Stimulated activated CD4-positive, alpha-beta T cell treated with anti-CD3 and anti-CD28 coated beads, Interleukin-15, amount 100 ng/mL, for 24 hours (primary cell): ENCODE results near the gene GALR3.
A peak's percentile ranks its signal among the peaks of the same experiment; 100 is the strongest.

Source experiments
- DNase-seq: peaks from one replicate; pipeline ENCODE4 v3.0.0-alpha.2; 2020

GALR3 gene

DNA sequence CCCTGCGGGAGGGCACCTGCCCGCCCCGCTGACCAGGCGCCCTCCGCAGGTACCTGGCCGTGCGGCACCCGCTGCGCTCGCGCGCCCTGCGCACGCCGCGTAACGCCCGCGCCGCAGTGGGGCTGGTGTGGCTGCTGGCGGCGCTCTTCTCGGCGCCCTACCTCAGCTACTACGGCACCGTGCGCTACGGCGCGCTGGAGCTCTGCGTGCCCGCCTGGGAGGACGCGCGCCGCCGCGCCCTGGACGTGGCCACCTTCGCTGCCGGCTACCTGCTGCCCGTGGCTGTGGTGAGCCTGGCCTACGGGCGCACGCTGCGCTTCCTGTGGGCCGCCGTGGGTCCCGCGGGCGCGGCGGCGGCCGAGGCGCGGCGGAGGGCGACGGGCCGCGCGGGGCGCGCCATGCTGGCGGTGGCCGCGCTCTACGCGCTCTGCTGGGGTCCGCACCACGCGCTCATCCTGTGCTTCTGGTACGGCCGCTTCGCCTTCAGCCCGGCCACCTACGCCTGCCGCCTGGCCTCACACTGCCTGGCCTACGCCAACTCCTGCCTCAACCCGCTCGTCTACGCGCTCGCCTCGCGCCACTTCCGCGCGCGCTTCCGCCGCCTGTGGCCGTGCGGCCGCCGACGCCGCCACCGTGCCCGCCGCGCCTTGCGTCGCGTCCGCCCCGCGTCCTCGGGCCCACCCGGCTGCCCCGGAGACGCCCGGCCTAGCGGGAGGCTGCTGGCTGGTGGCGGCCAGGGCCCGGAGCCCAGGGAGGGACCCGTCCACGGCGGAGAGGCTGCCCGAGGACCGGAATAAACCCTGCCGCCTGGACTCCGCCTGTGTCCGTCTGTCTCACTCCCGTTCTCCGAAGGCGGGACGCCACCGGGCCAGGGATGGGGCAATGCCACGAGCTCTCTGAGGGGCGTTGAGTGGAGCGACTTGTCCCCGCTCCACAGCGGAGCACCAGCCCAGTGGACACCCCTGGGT is 1.8 kb downstream of the GALR3 start:
- DNase-seq, result peak; percentile 44

GRCh38 chr22:37827056-37827455 is 3.9 kb downstream of the GALR3 start:
- DNase-seq, result no peak

- DNase-seq, result no peak
Observed at GRCh38 chr22:37830093-37830842, 7.1 kb downstream of the GALR3 start.

DNA sequence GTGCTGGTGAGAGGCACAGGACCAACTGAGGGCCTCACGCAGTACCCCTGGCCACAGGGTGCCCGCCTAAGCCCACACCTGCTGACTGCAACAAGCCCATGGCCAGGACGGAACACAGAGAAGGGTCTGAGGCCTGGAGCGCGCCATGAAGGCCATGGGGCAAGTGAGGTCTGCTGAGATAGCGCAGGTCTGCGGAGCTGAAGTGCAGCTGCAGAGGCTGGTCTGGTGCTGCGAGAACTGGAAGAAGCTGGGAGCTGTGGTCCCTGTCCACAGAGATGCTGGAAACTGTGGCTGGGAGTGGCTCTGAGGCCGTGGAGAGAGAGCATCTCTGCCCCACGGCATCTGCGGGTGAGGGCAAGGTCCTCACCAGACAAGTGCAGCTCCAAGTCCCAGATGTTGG is 8.3 kb downstream of the GALR3 start:
- DNase-seq, result no peak

DNA sequence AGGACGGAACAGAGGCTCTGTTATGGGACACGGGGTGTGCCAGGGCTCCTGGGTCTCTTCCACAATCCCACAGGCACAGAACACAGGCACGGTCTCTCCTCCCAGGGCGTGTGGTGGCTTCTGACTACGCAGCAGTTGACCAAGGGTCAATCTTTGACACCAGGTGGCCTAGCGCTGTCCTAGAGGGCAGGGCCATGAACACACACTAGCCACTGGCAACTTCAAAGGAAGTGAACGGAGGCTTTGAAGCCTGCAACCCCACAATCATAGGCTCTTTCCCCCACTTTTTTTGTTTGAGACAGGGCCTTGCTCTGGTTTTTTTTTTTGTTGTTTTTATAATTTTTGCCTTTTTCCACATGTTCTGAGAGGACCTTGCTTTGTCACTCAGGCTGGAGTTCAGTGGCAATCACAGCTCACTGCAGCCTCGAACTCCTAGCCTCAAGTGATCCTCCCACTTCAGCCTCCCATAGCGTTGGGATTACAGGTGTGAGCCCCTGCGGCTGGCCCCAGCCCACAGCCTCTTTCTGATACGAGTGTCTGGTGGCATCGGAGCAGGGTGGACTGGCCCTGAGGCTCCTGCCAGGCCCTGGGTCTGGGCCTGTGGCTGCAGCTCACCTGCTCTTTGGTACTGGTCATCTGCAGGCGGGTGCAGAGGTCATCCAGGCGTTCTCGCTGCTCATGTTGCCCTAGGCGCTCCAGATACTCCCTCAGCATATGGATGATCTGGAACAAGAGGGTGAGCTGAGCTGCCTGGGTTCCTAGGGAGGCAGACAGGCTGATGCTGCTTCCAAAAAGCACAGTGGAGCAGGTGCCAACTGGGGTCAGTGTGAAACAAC is 9.1 kb downstream of the GALR3 start:
- no peak for DNase-seq

GRCh38 chr22:37842015-37842793 is 19.0 kb downstream of the GALR3 start:
- no peak for DNase-seq

- DNase-seq, result peak; percentile 68
Observed at GRCh38 chr22:37843741-37844089, 20.5 kb downstream of the GALR3 start.

GRCh38 chr22:37844904-37845329 is 21.7 kb downstream of the GALR3 start:
- no peak for DNase-seq

DNA sequence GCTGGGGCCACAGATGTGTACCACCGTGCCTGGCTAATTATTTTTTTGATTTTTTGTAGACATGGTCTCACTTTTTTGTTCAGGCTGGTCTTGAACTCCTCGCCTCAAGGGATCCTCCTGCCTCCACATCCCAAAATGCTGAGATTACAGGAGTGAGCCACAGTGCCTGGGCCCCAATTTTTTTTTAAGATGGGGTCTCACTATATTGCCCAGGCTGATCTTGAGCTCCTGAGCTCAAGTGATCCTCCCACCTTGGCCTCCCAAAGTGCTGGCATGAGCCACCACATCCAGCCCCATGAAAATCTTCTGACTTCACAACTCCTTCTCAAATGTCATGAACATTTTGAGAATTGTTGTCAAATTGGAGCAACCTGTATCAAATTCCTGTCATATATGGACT is 23.3 kb downstream of the GALR3 start:
- DNase-seq, result no peak

GRCh38 chr22:37848587-37849088 is 25.5 kb downstream of the GALR3 start:
- peak; percentile 21 for DNase-seq

GRCh38 chr22:37849089-37849751 is 26.0 kb downstream of the GALR3 start, which contains the start of gene EIF3L:
Gene EIF3L, plus strand, starts transcription at chr22:37849419. Its CDS starts 31 bp downstream, at chr22:37849450.
- peak; percentile 93 for DNase-seq

- DNase-seq, result no peak
Observed at GRCh38 chr22:37850801-37851200, 27.6 kb downstream of the GALR3 start.

GRCh38 chr22:37852418-37852817 is 29.2 kb downstream of the GALR3 start:
- DNase-seq, result no peak

DNA sequence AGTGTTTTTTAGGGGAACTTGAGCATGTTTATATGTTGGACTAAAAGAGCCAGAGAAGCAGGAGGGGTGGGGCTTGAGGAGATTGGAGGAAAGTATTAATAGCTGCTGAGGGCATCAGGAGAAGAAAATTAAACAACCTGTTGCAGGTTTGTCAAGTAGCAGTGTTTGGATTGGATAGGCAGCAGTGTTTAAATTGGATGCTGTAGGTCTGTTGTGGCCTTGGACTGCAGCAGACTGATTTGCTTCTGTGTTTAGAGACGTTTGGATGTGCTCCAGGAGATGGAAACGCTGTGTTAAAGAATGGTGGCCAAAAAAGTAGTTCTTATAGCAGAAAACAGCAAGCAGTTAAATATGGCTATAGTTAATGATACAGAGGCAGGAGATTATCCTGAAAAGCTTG is 31.8 kb downstream of the GALR3 start:
- no peak for DNase-seq

DNA sequence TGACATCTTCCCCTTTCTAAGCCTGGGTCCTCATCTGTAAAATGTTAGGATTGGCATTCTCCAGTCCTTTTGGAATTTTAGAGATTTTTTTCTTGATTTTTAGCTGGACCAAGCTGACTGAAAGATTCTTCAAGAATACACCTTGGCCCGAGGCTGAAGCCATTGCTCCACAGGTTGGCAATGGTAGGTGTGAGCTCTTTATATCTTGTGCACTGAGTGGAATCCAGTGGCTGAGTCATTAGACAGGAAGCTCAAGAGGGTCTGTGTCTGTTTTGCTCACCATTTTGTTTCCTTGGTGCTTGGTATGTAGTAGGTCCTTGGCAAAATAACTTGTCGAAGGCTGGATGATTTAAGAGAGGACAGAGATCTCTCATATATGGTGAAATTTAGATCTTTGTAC is 32.3 kb downstream of the GALR3 start:
- no peak for DNase-seq

DNA sequence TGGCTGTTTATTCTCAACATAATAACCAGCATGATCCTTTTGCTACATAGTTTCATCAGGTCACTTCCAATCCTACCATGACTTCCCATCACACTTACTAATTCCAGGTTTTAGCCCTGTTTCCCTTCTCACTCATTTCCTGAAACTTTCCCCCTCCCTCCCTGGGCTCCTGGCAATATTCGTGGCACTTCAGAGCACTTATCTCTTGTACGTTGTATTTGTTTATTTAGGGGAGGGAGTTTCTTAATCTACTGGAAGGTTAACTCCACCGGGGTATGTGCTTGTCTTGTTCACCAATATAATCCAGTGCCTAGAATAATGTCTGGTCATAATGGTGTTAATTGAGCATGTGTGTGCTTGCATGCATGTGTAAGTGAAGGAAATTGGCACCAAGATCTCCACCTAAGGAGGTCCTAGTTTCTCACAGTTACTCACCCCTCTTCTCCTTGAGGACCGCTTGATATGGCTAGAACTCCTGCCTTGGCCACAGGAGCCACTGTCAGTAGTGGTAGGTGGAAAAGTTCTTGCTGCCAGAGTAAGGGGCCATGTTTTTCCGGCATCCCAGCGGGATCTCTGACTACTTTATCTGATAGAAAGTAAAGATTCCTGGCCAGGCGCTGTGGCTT is 37.7 kb downstream of the GALR3 start:
- DNase-seq, result no peak

GRCh38 chr22:37862570-37863325 is 39.6 kb downstream of the GALR3 start:
- DNase-seq, result no peak

GRCh38 chr22:37865510-37865909 is 42.3 kb downstream of the GALR3 start:
- DNase-seq, result no peak

- DNase-seq, result no peak
Observed at GRCh38 chr22:37870273-37870672, 47.1 kb downstream of the GALR3 start.
